K562 (cell line): Measurements from ENCODE around the gene C17orf113.

Source experiments
- GATAD2B ChIP-seq: fragments of 450-650 bp; IDR thresholded peaks from 2 replicates; pipeline ENCODE4 v1.6.1; 2017; ENCODE audit warnings: mild to moderate bottlenecking, borderline replicate concordance
- MYC ChIP-seq, 2 experiments: fragments of 250-450 bp in 1 of 2; sonication (Bioruptor Pico) in 1 of 2; IDR thresholded peaks; 2 replicates each; pipeline versions ENCODE4 v1.5.1 to v1.6.1; 2012 to 2021; ENCODE audit warnings: low read depth in 2 of 2, borderline replicate concordance in 1 of 2, improper control_type of control experiment in 1 of 2, low read length in 1 of 2, mild to moderate bottlenecking in 1 of 2, moderate library complexity in 1 of 2
- RAD21 ChIP-seq, 2 experiments: fragments of 250-450 bp in 1 of 2; fragments of 450-650 bp in 1 of 2; sonication (Bioruptor Pico) in 1 of 2; formaldehyde crosslinking in 1 of 2; IDR thresholded peaks in 1 of 2; conservative IDR thresholded peaks in 1 of 2; 2 replicates each; pipeline versions ENCODE4 v1.4.0 to v1.8.0; 2020 to 2022; ENCODE audit warnings: mild to moderate bottlenecking in 2 of 2, moderate library complexity in 1 of 2
- SREBF2 ChIP-seq: sonication (generic); formaldehyde crosslinking; IDR thresholded peaks from 2 replicates; pipeline ENCODE4 v1.4.0; 2020; ENCODE audit warnings: mild to moderate bottlenecking, missing genetic modification reagents
- ZC3H11A ChIP-seq: IDR thresholded peaks from 2 replicates; pipeline ENCODE4 v1.6.1; 2012; ENCODE audit warnings: low read depth, low read length, improper control_type of control experiment
- ZNF76 ChIP-seq: fragments of 250-450 bp; sonication (Bioruptor Pico); IDR thresholded peaks from 2 replicates; pipeline ENCODE4 v1.4.0; 2020; ENCODE audit warnings: mild to moderate bottlenecking, moderate library complexity, borderline replicate concordance
- TF ChIP-seq, protein P1 (sequence below): IDR thresholded peaks from 3 replicates; pipeline ENCODE4 v1.6.1; 2011; ENCODE audit warnings: borderline replicate concordance, mild to moderate bottlenecking, moderate library complexity; ENCODE audit not compliant: insufficient read length; ENCODE audit errors: extremely low read depth
- TF ChIP-seq, protein P2 (sequence below), 3 experiments: IDR thresholded peaks in 2 of 3; conservative IDR thresholded peaks in 1 of 3; 2 replicates each; pipeline ENCODE4 v1.5.1; 2011 to 2012; ENCODE audit warnings: low read length in 3 of 3, mild to moderate bottlenecking in 3 of 3, control low read depth in 2 of 3, improper control_type of control experiment in 1 of 3, inconsistent platforms in 1 of 3, low read depth in 1 of 3, mixed read lengths in 1 of 3, moderate library complexity in 1 of 3; ENCODE audit not compliant: insufficient read depth in 2 of 3
- TF ChIP-seq, protein P3 (sequence below): fragments of 200-800 bp; sonication (Bioruptor generic); IDR thresholded peaks from 2 replicates; pipeline ENCODE4 v1.6.1; 2017; ENCODE audit warnings: missing genetic modification characterization, missing compliant biosample characterization

DNA sequence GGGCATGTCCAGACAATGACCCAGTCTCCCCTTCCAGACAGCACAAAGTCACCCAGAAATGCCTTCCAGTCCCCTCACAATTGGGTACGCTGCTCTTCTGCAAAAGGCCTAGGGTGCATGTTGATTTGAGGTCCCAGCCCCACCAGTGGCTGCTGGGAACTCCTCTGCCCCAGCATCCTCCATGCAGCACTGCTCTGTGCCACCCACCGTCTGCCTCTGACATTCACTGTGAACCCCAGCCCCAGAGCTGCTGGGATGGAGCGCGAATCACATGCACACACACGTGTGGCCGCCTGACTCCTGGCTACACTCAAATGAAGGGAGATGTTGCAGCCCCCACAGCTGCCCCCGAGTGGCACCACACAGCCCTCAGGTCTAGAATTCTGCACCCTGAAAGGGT lies 1.2 kb upstream of the C17orf113 start:
- TF ChIP-seq, protein P1, sequence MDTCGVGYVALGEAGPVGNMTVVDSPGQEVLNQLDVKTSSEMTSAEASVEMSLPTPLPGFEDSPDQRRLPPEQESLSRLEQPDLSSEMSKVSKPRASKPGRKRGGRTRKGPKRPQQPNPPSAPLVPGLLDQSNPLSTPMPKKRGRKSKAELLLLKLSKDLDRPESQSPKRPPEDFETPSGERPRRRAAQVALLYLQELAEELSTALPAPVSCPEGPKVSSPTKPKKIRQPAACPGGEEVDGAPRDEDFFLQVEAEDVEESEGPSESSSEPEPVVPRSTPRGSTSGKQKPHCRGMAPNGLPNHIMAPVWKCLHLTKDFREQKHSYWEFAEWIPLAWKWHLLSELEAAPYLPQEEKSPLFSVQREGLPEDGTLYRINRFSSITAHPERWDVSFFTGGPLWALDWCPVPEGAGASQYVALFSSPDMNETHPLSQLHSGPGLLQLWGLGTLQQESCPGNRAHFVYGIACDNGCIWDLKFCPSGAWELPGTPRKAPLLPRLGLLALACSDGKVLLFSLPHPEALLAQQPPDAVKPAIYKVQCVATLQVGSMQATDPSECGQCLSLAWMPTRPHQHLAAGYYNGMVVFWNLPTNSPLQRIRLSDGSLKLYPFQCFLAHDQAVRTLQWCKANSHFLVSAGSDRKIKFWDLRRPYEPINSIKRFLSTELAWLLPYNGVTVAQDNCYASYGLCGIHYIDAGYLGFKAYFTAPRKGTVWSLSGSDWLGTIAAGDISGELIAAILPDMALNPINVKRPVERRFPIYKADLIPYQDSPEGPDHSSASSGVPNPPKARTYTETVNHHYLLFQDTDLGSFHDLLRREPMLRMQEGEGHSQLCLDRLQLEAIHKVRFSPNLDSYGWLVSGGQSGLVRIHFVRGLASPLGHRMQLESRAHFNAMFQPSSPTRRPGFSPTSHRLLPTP, result no peak
- no peak for TF ChIP-seq SREBF2
- TF ChIP-seq, protein P2, sequence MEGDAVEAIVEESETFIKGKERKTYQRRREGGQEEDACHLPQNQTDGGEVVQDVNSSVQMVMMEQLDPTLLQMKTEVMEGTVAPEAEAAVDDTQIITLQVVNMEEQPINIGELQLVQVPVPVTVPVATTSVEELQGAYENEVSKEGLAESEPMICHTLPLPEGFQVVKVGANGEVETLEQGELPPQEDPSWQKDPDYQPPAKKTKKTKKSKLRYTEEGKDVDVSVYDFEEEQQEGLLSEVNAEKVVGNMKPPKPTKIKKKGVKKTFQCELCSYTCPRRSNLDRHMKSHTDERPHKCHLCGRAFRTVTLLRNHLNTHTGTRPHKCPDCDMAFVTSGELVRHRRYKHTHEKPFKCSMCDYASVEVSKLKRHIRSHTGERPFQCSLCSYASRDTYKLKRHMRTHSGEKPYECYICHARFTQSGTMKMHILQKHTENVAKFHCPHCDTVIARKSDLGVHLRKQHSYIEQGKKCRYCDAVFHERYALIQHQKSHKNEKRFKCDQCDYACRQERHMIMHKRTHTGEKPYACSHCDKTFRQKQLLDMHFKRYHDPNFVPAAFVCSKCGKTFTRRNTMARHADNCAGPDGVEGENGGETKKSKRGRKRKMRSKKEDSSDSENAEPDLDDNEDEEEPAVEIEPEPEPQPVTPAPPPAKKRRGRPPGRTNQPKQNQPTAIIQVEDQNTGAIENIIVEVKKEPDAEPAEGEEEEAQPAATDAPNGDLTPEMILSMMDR (IDR thresholded peaks at IDR 0.05 in 2 of 3, conservative IDR thresholded peaks at IDR 0.05 in 1 of 3; ENCODE audit: insufficient read depth in 2 of 3, low read depth in 1 of 3, low read length in 3 of 3), result no peak
- TF ChIP-seq GATAD2B, result no peak
- TF ChIP-seq, protein P3, sequence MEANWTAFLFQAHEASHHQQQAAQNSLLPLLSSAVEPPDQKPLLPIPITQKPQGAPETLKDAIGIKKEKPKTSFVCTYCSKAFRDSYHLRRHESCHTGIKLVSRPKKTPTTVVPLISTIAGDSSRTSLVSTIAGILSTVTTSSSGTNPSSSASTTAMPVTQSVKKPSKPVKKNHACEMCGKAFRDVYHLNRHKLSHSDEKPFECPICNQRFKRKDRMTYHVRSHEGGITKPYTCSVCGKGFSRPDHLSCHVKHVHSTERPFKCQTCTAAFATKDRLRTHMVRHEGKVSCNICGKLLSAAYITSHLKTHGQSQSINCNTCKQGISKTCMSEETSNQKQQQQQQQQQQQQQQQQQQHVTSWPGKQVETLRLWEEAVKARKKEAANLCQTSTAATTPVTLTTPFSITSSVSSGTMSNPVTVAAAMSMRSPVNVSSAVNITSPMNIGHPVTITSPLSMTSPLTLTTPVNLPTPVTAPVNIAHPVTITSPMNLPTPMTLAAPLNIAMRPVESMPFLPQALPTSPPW, result no peak
- TF ChIP-seq ZNF76 (CRISPR knock-in tag), result no peak
- TF ChIP-seq RAD21 (CRISPR knock-in tag; conservative IDR thresholded peaks at IDR 0.05 in 1 of 2, IDR thresholded peaks at IDR 0.05 in 1 of 2), result no peak
- no peak for TF ChIP-seq ZC3H11A
- no peak for TF ChIP-seq MYC (IDR thresholded peaks at IDR 0.05; ENCODE audit: low read depth, low read length)
- no peak for TF ChIP-seq MYC (CRISPR knock-in tag; IDR thresholded peaks at IDR 0.05; ENCODE audit: borderline replicate concordance, low read depth)
